B cell (primary cell): ENCODE measurements around the gene KAZN.

ENCODE experiments used
- CTCF ChIP-seq: fragments of 200-600 bp; IDR thresholded peaks from one replicate; pipeline ENCODE4 v1.8.0; 2022; ENCODE audit warnings: antibody characterized with exemption, mild to moderate bottlenecking
- EZH2 ChIP-seq: IDR thresholded peaks from 2 replicates; pipeline ENCODE4 v1.6.1; 2012; ENCODE audit warnings: borderline replicate concordance, low read depth, mild to moderate bottlenecking, moderate library complexity, low read length; ENCODE audit not compliant: insufficient read depth, poor library complexity, severe bottlenecking

GRCh38 chr1:15017120-15017519, 418.6 kb downstream of the KAZN start:
- TF ChIP-seq CTCF (no peak), EZH2 (no peak)
